NCI-H2107 treated with DMSO at 0.1 percent for 48 hours (cell line): ENCODE measurements around the gene SDCCAG8.
A peak's percentile ranks its signal among the peaks of the same experiment; 100 is the strongest.
"Not testable (repeated sequence)": the region's sequence is repeated elsewhere in the genome, so short reads cannot be mapped to it uniquely, and the experiment has no call there.

Experiments used
- DNase-seq: peaks from one replicate; lab custom pipeline; 2025; ENCODE audit not compliant: unreplicated experiment; lab: John Stamatoyannopoulos, UW

Gene SDCCAG8

GRCh38 chr1:243255791-243256512 lies at the start of gene SDCCAG8:
TSS of gene SDCCAG8 (plus strand) at chr1:243256041. CDS start at chr1:243256174, 133 bp downstream.
- peak; percentile 99 for DNase-seq

- not testable (repeated sequence) for DNase-seq
Observed at GRCh38 chr1:243211984-243212383, 43.9 kb upstream of the SDCCAG8 start.

GRCh38 chr1:243213045-243213787 lies 42.6 kb upstream of the SDCCAG8 start:
- DNase-seq = no peak

GRCh38 chr1:243215276-243215875 lies 40.5 kb upstream of the SDCCAG8 start:
- not testable (repeated sequence) for DNase-seq

- no peak for DNase-seq
Observed at GRCh38 chr1:243216741-243217140, 39.1 kb upstream of the SDCCAG8 start.

- DNase-seq = no peak
Observed at GRCh38 chr1:243217349-243217748, 38.5 kb upstream of the SDCCAG8 start.

GRCh38 chr1:243218059-243218458 lies 37.8 kb upstream of the SDCCAG8 start:
- DNase-seq = no peak

GRCh38 chr1:243227622-243228021 lies 28.2 kb upstream of the SDCCAG8 start:
- DNase-seq = no peak

GRCh38 chr1:243229526-243229925 lies 26.3 kb upstream of the SDCCAG8 start:
- DNase-seq = no peak

GRCh38 chr1:243230914-243231313 lies 24.9 kb upstream of the SDCCAG8 start:
- DNase-seq = peak; percentile 30

GRCh38 chr1:243233908-243234307 lies 21.9 kb upstream of the SDCCAG8 start:
- DNase-seq = no peak

GRCh38 chr1:243234978-243235647 lies 20.7 kb upstream of the SDCCAG8 start:
- DNase-seq = no peak

- no peak for DNase-seq
Observed at GRCh38 chr1:243236604-243237252, 19.1 kb upstream of the SDCCAG8 start.

- DNase-seq = no peak
Observed at GRCh38 chr1:243244432-243244841, 11.4 kb upstream of the SDCCAG8 start.

GRCh38 chr1:243246916-243247315 lies 8.9 kb upstream of the SDCCAG8 start:
- DNase-seq = no peak

GRCh38 chr1:243247901-243248300 lies 7.9 kb upstream of the SDCCAG8 start:
- no peak for DNase-seq

GRCh38 chr1:243249214-243249613 lies 6.6 kb upstream of the SDCCAG8 start:
- no peak for DNase-seq

- no peak for DNase-seq
Observed at GRCh38 chr1:243250102-243250501, 5.7 kb upstream of the SDCCAG8 start.

- DNase-seq = no peak
Observed at GRCh38 chr1:243251539-243251938, 4.3 kb upstream of the SDCCAG8 start.

- peak; percentile 60 for DNase-seq
Observed at GRCh38 chr1:243253211-243253925, 2.5 kb upstream of the SDCCAG8 start.
